Astrocyte of the spinal cord (primary cell): ENCODE data around the gene TBCD.
A peak's percentile ranks its signal among the peaks of the same experiment; 100 is the strongest.

Experiments
- DNase-seq: peaks from one replicate; pipeline ENCODE4 v3.0.0; 2011; ENCODE audit warnings: low read depth, low spot score
- H3K4me3 ChIP-seq: 2 replicates; pipeline ENCODE4 v1.5.1; 2011; ENCODE audit warnings: low read depth, mild to moderate bottlenecking, low read length, moderate library complexity
- CTCF ChIP-seq: IDR thresholded peaks from 2 replicates; pipeline ENCODE4 v1.5.1; 2012; ENCODE audit warnings: low read depth, mild to moderate bottlenecking, low read length, inconsistent platforms
- in situ Hi-C: cut with HindIII; loops from 2 replicates; pipeline ENCODE4 v1.10.0; 2017; ENCODE audit warnings: low sequenced_read_pairs

TBCD gene

DNA sequence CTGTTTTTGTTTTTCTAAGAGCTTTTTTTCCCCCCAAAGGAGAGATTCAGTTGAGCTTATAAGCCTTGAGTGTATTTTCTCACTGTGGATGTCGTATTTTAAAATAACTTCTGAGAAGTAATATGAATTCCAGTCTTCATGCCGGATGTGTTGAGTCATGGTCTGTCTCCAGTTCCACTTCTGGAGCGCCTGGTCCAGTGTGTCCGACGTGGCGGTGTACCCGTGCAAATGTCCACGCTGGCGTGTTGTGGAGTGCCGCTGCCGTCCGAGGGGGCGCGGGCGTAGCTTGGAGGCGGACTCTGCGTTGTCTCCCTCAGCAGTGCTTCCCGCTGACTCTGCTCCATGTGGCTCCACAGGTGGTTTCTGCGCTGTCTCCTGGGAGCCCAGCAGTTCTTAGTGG, 148.9 kb downstream of the TBCD start:
- DNase-seq, result peak; percentile 60
- TF ChIP-seq CTCF, result no peak
- H3K4me3 ChIP-seq, result no peak overlapping the region
- in situ Hi-C loops, result no loop called here

GRCh38 chr17:82901356-82901755, 149.5 kb downstream of the TBCD start:
- H3K4me3 ChIP-seq, result no peak overlapping the region
- in situ Hi-C loops, result no loop called here
- no peak for DNase-seq
- no peak for TF ChIP-seq CTCF

DNA sequence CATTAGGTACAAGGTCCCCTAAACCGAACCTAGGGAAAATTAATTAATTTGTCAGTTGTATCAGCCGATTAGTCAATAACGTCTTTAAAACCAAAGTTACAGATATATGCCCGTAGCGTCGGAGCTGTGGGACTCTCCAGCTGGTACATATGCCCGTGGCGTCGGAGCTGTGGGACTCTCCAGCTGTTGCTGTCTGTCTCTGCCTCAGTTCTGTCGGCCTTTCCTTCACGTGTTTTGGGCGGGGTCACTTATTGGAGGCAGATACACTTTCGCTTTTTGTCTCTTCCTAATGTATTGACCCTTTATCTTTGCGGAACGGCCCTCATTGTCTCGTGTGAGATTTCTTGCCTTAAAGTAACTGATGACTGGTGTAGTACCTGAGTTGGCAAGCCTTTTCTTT, 150.0 kb downstream of the TBCD start:
- no peak for TF ChIP-seq CTCF
- in situ Hi-C loops, result no loop called here
- DNase-seq, result no peak
- H3K4me3 ChIP-seq, result no peak overlapping the region

- no peak overlapping the region for H3K4me3 ChIP-seq
- in situ Hi-C loops, result no loop called here
- no peak for TF ChIP-seq CTCF
- DNase-seq, result no peak
Observed at GRCh38 chr17:82902972-82903874, 151.4 kb downstream of the TBCD start.

DNA sequence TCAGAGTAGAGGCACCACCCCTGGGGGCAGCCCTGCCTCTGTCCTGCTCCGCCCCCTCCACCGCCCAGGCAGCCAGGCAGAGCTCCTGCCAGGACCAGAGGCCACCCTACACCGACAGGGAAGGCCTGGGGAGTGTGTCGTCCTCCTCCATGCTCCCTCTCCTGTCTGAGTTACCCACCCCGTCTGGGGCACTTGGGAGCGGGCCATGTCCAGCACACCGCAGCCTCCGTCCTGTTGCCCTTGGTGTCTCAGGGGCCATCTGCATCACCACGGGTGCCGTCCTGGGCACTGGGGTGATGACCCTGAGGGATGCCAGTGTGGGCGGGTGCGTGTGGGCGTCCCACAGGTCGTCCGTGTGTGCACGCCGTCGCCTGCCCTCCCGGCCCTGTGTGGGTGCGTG, 153.3 kb downstream of the TBCD start:
- DNase-seq, result no peak
- H3K4me3 ChIP-seq, result no peak overlapping the region
- in situ Hi-C loops, result no loop called here
- no peak for TF ChIP-seq CTCF

DNA sequence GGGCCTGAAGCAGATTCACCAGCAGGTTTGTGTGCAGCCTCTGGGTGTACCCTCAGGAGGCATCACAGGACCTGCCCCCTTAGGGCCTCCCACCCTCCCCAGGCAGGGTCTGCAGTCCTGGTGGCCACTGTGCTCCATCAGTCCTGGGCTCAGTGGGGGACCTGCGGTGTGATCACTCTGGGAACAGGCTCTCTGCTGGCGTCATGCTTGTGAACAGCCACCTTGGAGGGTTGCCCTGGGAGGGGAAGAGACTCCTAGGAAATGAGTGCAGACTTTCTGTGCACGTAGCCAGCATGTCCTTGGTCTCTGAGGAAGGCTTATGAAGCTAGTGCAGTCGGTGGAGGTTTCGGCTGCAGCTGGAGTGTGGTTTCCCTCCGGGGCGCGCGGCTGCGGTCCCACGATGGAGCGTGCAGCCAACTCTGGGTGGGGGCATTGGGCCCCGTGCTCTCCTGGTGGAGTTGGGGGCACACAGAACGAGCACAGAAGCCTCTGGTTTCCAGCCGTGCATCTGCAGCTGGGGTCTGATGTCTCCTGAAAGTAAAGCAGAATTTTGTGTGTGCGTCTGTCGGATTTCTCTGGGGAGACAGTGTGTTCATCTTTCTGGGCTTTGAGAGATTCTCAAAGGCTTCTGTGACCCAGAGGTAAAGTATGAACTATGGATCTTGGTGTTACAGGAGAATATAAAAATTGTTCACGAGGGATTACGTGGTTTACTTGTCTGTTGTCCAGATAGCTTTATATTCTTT, 156.1 kb downstream of the TBCD start:
- no peak overlapping the region for H3K4me3 ChIP-seq
- TF ChIP-seq CTCF, result no peak
- DNase-seq, result no peak
- in situ Hi-C loops, result no loop called here
